ENCODE results near the gene ALG11. TPM values are rescaled to one million over a fixed set of nuclear protein-coding genes. Genes with fewer than 3 reads are reported as not detected.

The ALG11 gene
- total RNA-seq, 1 experiment from 2014 or later, result 14.8 TPM

- in situ Hi-C loops (cut with HindIII; ENCODE audit: low sequenced_read_pairs), result no loop called here
- DNase-seq (ENCODE audit: low spot score), result no peak
Observed at GRCh38 chr13:51996641-51997040, 15.6 kb upstream of the ALG11 start.

GRCh38 chr13:51997186-51997585 is 15.0 kb upstream of the ALG11 start:
- DNase-seq (ENCODE audit: low spot score), result no peak
- in situ Hi-C loops (cut with HindIII; ENCODE audit: low sequenced_read_pairs), result no loop called here

GRCh38 chr13:51997641-51998330 is 14.4 kb upstream of the ALG11 start:
- DNase-seq (ENCODE audit: low spot score), result no peak
- in situ Hi-C loops (cut with HindIII; ENCODE audit: low sequenced_read_pairs), result no loop called here

- in situ Hi-C loops (cut with HindIII; ENCODE audit: low sequenced_read_pairs), result no loop called here
- no peak for DNase-seq (ENCODE audit: low spot score)
Observed at GRCh38 chr13:51998723-51999509, 13.3 kb upstream of the ALG11 start.

- DNase-seq (ENCODE audit: low spot score), result peak; percentile 82
- in situ Hi-C loops (cut with HindIII; ENCODE audit: low sequenced_read_pairs), result no loop called here
Observed at GRCh38 chr13:51999510-51999911, 12.7 kb upstream of the ALG11 start.

GRCh38 chr13:51999921-52000320 is 12.3 kb upstream of the ALG11 start:
- in situ Hi-C loops (cut with HindIII; ENCODE audit: low sequenced_read_pairs), result no loop called here
- no peak for DNase-seq (ENCODE audit: low spot score)

GRCh38 chr13:52001120-52001731 is 11.0 kb upstream of the ALG11 start:
- DNase-seq (ENCODE audit: low spot score), result peak; percentile 53
- in situ Hi-C loops (cut with HindIII; ENCODE audit: low sequenced_read_pairs), result no loop called here

GRCh38 chr13:52002361-52002760 is 9.8 kb upstream of the ALG11 start:
- in situ Hi-C loops (cut with HindIII; ENCODE audit: low sequenced_read_pairs), result no loop called here
- no peak for DNase-seq (ENCODE audit: low spot score)

- peak; percentile 86 for DNase-seq (ENCODE audit: low spot score)
Observed at GRCh38 chr13:52003541-52003940, 8.7 kb upstream of the ALG11 start.

GRCh38 chr13:52004511-52005170 is 7.6 kb upstream of the ALG11 start:
- in situ Hi-C loops (cut with HindIII; ENCODE audit: low sequenced_read_pairs), result no loop called here
- no peak for DNase-seq (ENCODE audit: low spot score)

More at GRCh38 chr13:52003541-52003940, 8.7 kb upstream of the ALG11 start:
- in situ Hi-C loops (cut with HindIII; ENCODE audit: low sequenced_read_pairs), result no loop called here

GRCh38 chr13:52005841-52006522 is 6.2 kb upstream of the ALG11 start:
- in situ Hi-C loops (cut with HindIII; ENCODE audit: low sequenced_read_pairs), result no loop called here
- no peak for DNase-seq (ENCODE audit: low spot score)

GRCh38 chr13:52006523-52007245 is 5.5 kb upstream of the ALG11 start:
- DNase-seq (ENCODE audit: low spot score), result no peak
- in situ Hi-C loops (cut with HindIII; ENCODE audit: low sequenced_read_pairs), result no loop called here

GRCh38 chr13:52009946-52010345 is 2.3 kb upstream of the ALG11 start:
- in situ Hi-C loops (cut with HindIII; ENCODE audit: low sequenced_read_pairs), result no loop called here
- DNase-seq (ENCODE audit: low spot score), result no peak

- in situ Hi-C loops (cut with HindIII; ENCODE audit: low sequenced_read_pairs), result no loop called here
- peak; percentile 36 for DNase-seq (ENCODE audit: low spot score)
Observed at GRCh38 chr13:52010890-52011631, 1.1 kb upstream of the ALG11 start, which contains the start of gene ATP7B. Gene ATP7B, minus strand, starts transcription at chr13:52011450. Its CDS starts 113 bp downstream, at chr13:52011337.

- in situ Hi-C loops (cut with HindIII; ENCODE audit: low sequenced_read_pairs), result no loop called here
- DNase-seq (ENCODE audit: low spot score), result no peak
Observed at GRCh38 chr13:52012512-52012836, 276 bp downstream of the ALG11 start.

GRCh38 chr13:52016296-52016695 is 4.1 kb downstream of the ALG11 start:
- no peak for DNase-seq (ENCODE audit: low spot score)
- in situ Hi-C loops (cut with HindIII; ENCODE audit: low sequenced_read_pairs), result no loop called here

GRCh38 chr13:52020191-52020590 is 8.0 kb downstream of the ALG11 start:
- in situ Hi-C loops (cut with HindIII; ENCODE audit: low sequenced_read_pairs), result no loop called here
- DNase-seq (ENCODE audit: low spot score), result no peak

GRCh38 chr13:52022356-52022755 is 10.2 kb downstream of the ALG11 start:
- in situ Hi-C loops (cut with HindIII; ENCODE audit: low sequenced_read_pairs), result no loop called here
- DNase-seq (ENCODE audit: low spot score), result no peak
